Stimulated activated CD8-positive, alpha-beta memory T cell treated with anti-CD3 and anti-CD28 coated beads, Interleukin-4, amount 100 ng/mL, for 4 hours (primary cell): ENCODE data around the gene DNAH12.
"Not testable (repeated sequence)": the region's sequence is repeated elsewhere in the genome, so short reads cannot be mapped to it uniquely, and the experiment has no call there.

Experiments
- DNase-seq, 2 donors: peaks; one replicate each; pipeline ENCODE4 v3.0.0-alpha.2; 2020; ENCODE audit warnings: low read depth in 2 of 2, low spot score in 1 of 2

DNAH12 gene

GRCh38 chr3:57545636-57546268, 1.6 kb upstream of the DNAH12 start:
- DNase-seq: no peak

GRCh38 chr3:57538465-57538864, 5.7 kb downstream of the DNAH12 start:
- DNase-seq: no peak

- no peak for DNase-seq
Observed at GRCh38 chr3:57530071-57530608, 14.0 kb downstream of the DNAH12 start.

GRCh38 chr3:57518276-57518915, 25.7 kb downstream of the DNAH12 start:
- DNase-seq: no peak

GRCh38 chr3:57512166-57512565, 32.0 kb downstream of the DNAH12 start:
- DNase-seq: no peak

GRCh38 chr3:57505901-57506300, 38.2 kb downstream of the DNAH12 start:
- no peak for DNase-seq

GRCh38 chr3:57500506-57500905, 43.6 kb downstream of the DNAH12 start:
- DNase-seq: no peak

GRCh38 chr3:57497904-57498303, 46.2 kb downstream of the DNAH12 start:
- no peak for DNase-seq

GRCh38 chr3:57484563-57484962, 59.6 kb downstream of the DNAH12 start:
- DNase-seq: no peak

GRCh38 chr3:57477193-57477592, 67.0 kb downstream of the DNAH12 start:
- not testable (repeated sequence) for DNase-seq

- no peak for DNase-seq
Observed at GRCh38 chr3:57464801-57465200, 79.3 kb downstream of the DNAH12 start.

GRCh38 chr3:57464011-57464410, 80.1 kb downstream of the DNAH12 start:
- DNase-seq: no peak

GRCh38 chr3:57451150-57451846, 92.8 kb downstream of the DNAH12 start:
- no peak for DNase-seq

- DNase-seq: not testable (repeated sequence)
Observed at GRCh38 chr3:57449276-57449847, 94.8 kb downstream of the DNAH12 start.

GRCh38 chr3:57448489-57448888, 95.7 kb downstream of the DNAH12 start:
- DNase-seq: not testable (repeated sequence)

- no peak for DNase-seq
Observed at GRCh38 chr3:57446318-57446841, 97.8 kb downstream of the DNAH12 start.

GRCh38 chr3:57444469-57444868, 99.7 kb downstream of the DNAH12 start:
- no peak for DNase-seq

- not testable (repeated sequence) for DNase-seq
Observed at GRCh38 chr3:57440144-57440543, 104.0 kb downstream of the DNAH12 start.

GRCh38 chr3:57438460-57438859, 105.7 kb downstream of the DNAH12 start:
- DNase-seq: not testable (repeated sequence)

- no peak for DNase-seq
Observed at GRCh38 chr3:57436195-57436761, 107.9 kb downstream of the DNAH12 start.

- no peak for DNase-seq
Observed at GRCh38 chr3:57434041-57434440, 110.1 kb downstream of the DNAH12 start.
